NCI-H2171 treated with DMSO at 0.1 percent for 48 hours (cell line): ENCODE results near the gene MFF.

ENCODE experiments used
- DNase-seq: peaks from one replicate; lab custom pipeline; 2025; lab: John Stamatoyannopoulos, UW

Gene MFF

DNA sequence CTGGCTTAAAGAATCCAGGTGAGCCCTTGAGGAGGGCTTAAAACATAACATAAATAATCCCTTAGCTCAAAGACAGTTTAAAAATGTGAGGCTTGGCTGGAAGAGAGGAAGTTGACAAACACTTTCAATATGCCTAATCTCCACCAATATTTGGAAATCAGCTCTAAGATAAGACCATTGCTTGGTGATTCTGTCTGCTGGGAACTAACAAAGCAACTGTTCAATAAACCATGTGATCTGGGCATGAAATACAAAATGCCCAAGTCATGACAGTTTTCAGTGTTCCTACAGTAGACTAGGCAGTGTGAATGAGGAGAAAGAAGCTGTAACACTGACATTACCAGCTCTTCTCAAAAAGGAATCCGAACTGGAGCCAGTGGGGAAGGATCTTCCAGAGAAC, 10.7 kb downstream of the MFF start:
- no peak for DNase-seq

DNA sequence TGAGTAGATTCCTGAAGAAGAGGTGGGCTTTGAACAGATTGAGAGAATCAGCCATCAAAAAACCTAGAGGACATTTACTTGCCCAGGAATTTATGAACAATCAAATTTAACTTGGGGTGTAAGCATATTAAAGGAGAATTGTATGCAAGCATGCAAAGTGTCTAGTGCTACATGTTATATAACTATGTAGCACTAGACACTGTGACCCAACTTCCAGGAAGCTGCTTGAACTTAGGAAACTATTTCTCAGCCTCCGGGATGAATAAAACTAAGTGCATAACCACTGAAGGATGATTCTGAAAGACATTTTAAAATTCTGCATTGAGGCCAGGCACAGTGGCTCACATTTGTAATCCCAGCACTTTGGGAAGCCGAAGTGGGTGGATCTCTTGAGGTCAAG, 12.4 kb downstream of the MFF start:
- DNase-seq = no peak

DNA sequence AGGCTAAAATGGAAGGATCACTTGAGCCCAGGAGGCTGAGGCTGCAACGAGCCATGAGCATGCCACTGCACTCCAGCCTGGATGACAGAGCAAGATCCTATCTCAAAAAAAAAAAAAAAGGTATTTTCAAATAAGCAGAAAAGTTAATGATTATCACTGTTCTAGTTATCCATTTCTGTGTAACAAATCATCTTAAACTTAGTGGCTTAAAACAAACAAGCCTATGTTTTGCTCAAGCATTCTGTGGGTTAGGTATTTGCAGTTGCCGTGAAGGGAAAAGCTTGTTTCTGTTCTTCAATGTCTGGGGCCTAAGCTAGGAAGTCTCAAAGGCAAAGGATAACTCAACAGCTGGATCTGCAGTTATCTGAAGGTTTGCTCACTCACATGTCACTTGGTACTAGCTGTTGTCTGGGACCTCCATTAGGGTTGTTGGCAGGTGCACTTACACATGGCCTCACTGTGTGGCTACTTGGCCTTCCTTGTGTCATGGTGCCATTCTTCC, 14.1 kb downstream of the MFF start:
- DNase-seq = no peak

DNA sequence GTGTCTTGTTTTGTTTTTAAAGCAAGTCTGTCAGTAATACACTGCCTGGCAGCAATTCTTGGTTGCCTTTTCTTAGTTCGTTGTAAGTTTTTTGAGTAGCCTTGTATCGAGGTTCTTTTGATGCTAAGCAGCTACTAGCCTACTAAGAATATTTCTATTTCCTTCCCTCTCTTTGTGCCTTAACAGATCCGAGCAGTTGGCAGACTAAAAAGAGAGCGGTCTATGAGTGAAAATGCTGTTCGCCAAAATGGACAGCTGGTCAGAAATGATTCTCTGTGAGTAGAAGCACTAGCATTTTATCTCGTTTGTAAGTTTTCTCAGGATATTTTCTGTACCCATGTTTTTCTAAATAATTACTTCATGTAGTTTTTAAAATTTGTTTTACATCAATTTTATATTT, 15.1 kb downstream of the MFF start:
- no peak for DNase-seq

DNA sequence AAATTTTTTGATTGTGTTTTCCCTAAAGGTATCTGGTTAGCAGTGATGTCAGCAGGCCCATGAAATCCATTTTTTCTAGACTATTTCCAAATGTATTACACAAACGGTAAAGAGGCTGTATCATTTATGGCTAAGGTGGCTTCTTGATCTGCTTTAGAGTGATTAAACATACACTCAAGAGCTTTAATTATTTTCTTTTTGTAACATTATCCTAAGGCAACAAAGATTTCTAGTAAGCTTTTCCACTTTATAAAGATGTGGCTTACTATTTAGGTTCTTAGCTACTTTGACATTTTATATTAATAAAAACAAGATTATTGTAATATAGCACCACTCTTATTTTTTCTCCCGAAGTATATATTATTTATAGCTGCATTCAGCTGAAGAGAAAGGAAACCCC, 16.5 kb downstream of the MFF start:
- no peak for DNase-seq

DNA sequence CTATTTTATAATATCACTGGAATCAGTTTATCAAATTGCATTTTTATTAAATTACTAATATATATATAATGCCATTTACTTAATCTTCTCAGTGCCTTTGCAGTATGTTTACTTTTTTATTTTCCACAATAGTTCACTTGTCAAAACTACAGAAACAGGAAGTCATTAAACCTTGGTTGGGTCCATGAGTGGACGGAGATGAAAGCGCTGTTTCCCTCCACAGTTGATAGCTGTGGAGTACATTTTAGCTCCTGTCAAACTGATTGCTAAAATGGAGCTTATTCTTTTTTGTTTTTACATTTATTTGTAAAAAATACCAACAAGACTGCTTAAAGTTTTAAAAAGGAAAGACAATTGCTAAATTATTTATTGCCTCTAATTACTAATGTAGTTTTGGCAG, 19.2 kb downstream of the MFF start:
- DNase-seq = no peak

DNA sequence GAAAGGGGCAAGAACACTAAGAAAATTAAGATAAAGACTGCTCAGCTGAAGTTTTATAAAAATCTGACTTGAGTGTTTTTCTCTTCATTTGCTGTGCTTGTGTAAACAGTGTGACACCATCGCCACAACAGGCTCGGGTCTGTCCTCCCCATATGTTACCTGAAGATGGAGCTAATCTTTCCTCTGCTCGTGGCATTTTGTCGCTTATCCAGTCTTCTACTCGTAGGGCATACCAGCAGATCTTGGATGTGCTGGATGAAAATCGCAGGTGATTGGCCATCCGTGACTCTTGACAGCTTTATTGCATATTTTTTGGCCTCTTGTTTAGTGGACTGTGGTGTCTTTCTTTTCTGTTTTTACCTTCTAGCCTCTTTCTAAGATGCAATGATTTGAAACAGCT, 22.1 kb downstream of the MFF start:
- DNase-seq = no peak

DNA sequence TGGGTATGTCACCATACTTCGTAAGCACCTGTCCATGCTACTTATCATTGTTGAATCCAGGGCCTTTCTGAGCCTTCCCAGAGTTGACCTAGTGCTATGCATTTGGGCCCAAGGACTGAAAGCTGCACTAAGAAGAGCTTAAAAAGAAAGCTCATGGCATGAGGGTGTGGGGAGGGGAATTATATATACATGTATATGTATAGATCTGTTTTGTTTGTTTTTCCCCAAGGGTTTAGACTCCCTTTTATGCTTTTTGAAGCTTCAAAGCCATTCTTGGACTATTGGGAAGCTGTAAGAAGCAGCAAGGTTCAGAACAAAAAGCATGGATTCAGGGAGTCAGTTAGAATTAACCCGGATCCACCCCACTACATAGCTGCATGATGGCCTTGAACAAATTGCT, 23.3 kb downstream of the MFF start:
- DNase-seq = no peak

DNA sequence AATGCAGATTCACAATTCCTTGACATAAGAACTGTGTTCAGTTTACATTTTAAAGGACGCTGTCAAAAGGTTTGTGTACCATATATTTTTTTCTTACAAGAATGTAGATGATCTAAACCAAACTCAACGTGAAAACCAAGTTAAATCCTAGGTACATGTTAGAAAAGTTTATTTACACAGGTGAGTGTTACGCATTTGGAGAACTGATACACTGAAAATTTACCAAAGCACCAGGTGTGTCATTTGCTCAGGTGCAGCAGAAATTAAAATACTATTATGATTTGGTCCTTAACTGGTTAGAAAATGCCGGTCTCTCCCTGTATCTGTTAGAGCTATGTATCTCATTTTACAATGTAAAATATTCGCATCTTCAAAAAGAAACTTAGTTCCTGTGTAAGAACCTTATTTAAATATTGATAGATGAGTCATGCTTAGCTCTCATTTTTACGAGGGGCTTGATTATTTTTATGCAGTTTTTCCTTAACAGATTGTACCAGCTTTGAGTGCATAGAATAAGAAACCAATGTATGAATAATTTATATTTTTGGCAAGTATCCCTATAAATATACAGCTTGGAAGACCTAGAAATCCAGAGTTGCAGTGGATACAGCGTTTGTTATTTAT, 25.1 kb downstream of the MFF start:
- DNase-seq = no peak

DNA sequence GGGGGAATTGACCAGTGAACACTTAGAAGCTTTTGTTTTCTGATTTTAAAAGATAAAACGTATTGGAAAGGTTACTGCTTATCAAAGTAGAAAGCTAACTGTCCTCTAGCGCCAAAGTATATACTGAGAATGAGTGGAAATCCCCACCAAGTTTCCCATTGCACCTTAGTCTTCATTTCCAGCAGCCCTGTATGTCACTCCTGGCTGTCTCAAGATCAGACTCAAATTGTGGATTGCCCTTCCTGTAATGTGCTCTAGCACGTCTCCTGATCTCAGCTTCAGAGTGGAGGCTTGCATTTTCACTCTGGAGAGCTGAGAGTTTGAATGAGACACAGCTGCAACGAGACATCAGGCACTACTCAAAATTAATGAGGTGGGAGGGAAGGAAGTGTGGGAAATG, 26.6 kb downstream of the MFF start:
- DNase-seq = no peak

DNA sequence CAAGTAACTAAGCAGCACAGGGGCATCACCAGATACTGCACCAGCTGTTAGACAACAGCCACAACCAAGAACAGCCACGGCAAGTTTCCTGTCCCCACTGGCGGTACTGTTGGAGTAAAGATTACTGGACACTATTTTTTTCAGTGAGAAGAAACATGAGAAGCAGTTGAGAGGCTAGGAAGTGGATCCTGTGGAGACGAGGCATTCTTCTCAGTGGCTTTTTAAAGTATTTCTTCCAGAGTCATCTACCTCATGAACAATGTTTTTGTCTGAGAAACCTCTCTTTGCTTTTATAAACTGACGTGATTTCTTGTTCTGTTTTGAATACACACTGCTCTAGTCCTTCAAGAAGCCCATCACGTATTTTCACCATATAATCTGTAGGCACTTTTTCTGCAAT, 35.3 kb downstream of the MFF start:
- no peak for DNase-seq

DNA sequence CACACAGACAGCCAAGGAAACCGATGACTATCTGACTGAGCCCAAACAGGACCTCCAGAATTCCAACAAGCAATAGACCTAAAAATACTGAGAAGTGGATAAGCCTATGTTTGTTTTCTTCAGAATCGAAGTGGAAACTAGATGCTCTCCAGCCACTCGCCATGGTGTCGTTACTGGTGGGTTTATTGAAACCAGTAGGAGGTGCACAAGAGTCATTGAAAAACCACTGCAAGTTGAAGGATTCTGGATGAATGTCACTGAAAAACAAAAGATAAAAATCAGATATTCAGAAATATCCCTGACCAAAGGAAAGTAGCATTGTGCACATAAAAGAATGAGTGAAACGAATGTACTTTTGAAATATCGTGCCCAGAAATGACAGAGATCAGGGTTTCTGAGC, 38.7 kb downstream of the MFF start:
- no peak for DNase-seq

DNA sequence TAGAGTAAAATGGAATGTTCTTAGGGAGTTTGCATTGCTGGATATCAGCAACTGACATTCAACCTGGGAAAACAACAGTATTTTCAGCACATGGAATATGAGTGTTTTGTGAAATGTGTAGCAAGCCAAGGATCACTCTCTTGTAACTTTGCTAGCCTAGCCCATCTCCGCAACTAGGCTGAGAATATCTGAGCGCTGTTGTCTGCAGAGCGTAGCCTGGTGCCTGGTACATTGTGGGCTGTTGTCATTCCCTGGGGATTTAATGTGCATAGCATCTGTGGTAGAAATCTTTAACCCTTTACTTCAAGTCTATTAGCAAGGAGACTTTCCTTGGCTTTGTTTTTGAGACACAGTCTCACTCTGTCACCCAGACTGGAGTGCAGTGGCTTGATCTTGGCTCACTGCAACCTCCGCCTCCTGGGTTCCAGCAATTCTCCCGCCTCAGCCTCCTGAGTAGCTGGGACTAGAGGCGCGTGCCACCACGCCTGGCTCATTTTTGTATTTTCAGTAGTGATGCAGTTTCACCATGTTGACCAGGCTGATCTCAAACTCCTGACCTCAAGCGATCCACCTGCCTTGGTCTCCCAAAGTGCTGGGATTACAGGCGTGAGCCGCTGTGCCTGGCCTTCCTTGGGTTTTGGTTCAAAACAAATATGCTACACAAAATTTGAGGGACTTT, 39.7 kb downstream of the MFF start:
- peak; percentile 50 for DNase-seq

DNA sequence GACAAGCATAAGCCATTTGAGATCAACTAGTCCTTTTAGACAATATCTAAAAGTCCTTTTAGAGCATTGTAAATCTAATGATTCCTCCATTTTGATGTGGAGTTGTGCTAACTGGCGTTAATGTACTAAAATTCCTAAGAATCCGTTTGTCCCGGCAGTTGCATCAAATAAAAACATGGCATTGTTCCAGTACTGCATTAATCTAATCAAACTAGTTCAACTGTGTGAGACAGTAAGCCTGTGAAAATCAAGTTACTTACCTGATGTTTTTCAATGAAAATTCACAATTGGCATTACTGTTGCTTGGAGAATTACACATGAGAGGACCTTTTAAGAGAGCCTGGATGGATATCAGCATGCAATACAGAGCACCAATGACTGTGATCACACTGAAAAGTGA, 40.8 kb downstream of the MFF start:
- no peak for DNase-seq

DNA sequence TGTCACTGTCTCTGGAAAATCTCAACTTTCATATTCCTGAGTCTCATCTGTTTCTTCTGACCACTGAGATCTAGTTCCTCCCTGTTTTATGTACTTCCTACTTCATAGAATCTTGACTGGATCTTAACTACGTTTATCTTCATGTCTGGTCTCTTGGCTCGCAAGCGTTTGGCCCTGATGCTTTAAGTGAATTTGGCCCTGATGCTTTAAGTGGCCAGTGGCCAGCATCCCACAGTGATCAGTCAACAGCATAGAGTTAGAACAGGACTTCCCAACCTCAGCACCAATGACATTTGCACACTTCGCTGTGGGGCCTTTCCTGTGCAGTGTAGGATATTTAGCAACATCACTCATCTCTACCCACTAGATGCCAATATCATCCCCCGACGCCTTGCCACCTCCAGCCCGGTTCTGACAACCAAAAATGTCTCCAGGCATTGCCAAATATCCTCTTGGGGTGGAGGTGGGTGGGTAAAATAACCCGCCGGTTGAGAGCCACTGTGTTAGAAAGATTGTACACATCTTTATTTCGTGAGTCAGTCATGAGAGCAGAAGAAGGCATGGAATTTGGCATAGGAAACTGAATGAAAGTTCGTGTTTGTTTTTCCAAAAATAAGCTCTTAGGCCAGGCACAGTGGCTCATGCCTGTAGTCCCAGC, 41.8 kb downstream of the MFF start:
- no peak for DNase-seq

DNA sequence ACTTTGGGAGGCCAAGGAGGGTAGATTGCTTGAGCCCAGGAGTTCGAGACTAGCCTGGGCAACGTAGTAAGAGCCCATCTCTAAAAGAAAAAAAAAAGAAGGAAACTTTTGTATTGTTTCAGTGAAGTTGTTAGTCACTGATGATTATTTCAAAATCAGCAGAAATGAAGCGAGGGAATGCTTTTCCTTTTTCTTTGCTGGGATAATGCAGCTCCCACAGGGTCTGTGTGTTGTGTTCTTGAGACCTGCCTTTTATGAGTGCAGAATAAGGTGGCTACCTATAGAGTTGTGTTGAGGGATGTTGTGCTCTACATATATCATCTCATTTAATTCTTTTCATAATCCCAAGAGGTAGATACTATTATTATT, 42.4 kb downstream of the MFF start:
- no peak for DNase-seq

DNA sequence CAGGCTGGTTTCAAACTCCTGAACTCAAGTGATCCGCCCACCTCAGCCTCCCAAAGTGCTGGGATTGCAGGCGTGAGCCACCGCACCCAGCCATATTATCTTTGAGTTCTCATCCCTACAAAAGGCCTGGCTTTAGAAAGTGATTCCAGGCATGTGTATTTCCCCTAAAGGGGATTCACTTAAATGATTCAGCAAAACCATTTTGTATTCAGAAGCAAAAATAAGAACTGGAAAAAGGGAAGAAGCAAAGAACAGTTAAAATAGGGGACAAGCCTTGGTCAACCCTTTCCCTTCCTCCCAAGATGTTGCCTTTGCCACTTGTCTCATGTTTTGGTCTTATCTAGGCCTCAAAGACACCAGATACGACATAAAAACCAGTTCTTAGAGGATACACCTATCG, 43.5 kb downstream of the MFF start:
- no peak for DNase-seq

DNA sequence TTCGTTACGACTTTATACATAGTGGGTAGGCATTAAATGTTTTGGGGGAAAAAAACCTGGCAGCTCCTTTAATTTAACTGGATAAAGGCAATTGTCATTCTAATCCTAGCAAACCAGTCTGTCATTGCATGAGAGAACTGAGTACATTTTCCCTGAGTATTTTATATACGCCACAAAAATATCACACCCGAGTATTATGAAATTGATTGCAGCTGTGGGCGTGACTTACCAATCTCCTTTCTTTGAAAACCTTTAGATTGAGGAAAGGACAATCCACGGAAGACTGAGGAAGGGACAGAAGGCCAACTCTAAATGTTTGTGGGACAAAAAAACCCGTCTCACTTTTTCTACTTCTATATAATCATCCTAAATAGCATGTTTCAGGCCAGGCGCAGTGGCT, 45.0 kb downstream of the MFF start:
- DNase-seq = no peak

DNA sequence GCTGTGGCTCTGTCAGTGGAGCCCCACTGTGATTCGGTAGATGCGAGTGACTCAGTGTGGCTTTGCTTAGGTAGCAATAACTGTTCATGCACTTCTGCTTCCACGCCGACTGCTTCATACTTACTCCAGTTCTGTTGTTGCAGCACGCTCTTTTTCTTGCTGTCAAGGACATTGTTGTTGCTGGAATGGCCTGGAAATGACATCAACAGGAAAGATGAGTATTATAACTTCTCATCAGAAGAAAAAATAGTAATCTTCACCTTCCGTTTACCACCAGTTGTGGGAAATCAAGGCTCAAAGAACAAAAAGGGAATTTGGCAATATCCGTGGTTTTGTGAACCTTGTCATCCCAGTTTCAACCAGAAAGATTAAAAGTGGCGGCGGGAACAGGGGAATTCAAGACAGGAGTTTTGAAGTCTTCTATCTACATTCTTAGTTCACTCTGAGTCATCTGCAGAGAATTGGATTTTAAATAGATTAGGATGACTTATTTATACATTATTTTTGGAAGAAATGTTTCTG, 45.8 kb downstream of the MFF start:
- DNase-seq = no peak

DNA sequence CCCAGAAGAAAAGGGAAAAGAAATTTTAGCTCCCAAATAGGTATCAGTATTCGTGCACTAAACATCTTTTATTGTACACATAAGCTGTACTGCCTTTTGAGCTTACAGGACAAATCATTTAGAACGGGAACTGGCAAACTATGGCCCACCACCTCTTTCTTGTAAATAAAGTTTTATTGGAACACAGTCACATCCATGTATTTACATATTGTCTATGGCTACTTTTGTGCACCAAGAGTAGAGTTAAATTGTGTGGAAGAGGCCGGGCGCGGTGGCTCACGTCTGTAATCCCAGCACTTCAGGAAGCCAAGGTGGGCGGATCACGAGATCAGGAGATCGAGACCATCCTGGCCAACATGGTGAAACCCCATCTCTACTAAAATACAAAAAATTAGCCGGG, 48.3 kb downstream of the MFF start:
- no peak for DNase-seq

DNA sequence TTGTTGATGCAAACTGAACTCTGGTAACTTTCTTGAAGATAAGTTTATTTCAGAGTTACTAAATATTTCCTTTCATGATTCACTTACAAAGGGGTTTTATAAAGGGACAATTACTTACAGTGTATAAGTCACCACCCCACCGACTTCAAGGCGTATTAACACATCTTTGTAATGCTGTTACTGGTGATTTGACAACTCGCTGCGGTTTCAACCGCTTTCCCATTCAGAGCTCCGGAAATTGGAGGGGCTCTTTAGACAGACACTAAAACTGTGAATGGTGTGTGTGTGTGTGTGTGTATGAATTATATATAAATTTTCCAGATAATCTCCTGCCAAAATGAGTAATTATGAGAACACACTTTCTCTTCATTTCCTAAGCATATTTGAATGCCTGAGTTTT, 49.1 kb downstream of the MFF start:
- no peak for DNase-seq

DNA sequence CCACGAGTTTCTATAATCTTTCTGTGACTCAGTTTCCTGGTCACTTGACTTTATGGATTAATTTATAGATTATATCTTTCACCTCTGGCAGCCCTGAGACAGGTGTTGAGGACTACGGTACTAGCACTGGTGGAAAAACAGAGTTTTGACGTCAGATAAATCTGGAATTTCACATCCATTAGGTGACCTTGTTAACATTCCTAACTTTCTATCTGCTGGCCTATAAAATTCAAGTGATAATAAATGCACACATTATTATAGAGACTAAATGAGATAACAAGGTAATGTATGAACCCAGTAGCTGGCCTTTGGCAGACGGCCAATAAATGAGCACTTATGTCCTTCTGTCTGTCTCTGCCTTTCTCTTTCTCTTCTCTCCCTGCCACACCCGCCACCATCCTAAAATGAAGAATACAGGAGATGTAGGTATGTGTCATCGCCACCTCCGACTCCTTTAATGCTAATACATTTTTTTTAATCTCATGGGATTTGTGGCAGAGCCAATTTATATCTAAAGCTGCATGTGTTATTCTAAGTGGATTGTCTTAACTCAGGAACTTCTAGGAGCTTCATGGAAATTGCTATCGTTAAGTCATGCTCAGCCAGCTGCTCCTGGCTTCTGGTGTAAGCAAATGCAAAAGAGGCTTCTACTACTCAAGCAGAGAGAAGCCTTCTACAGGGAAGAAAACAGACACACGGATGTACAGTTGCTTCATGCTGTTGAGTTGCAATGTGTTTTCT, 51.8 kb downstream of the MFF start:
- no peak for DNase-seq
